Activated T-helper 2 cell treated with anti-CD3 and anti-CD28 coated beads, Interferon-gamma antibody, Interleukin-2, Interleukin-4, amounts not matched to agents 10 μg/mL and 5 μg/mL and 100 μg/mL, durations not matched to agents 14 hours and 24 hours and 36 hours (primary cell): Measurements from ENCODE around the gene SHROOM1. TPM values are rescaled to one million over a fixed set of nuclear protein-coding genes. Genes with fewer than 3 reads are reported as not detected.

ENCODE experiments used
- DNase-seq: peaks from one replicate; pipeline ENCODE4 v3.0.0; 2021; ENCODE audit warnings: low spot score
- H3K27ac Mint-ChIP-seq: one replicate; pipeline ENCODE4 v1.8.0; 2021; ENCODE audit warnings: mixed read lengths
- H3K27me3 Mint-ChIP-seq: one replicate; pipeline ENCODE4 v1.8.0; 2021; ENCODE audit warnings: low read depth, mixed read lengths
- H3K36me3 Mint-ChIP-seq: one replicate; pipeline ENCODE4 v1.8.0; 2021; ENCODE audit warnings: low read depth, mixed read lengths
- H3K4me1 Mint-ChIP-seq: one replicate; pipeline ENCODE4 v1.8.0; 2021; ENCODE audit warnings: low read depth, mixed read lengths
- H3K4me3 Mint-ChIP-seq: one replicate; pipeline ENCODE4 v1.8.0; 2021; ENCODE audit warnings: low read depth, mild to moderate bottlenecking, moderate library complexity, mixed read lengths
- H3K9me3 Mint-ChIP-seq: one replicate; pipeline ENCODE4 v1.8.0; 2021; ENCODE audit warnings: mixed read lengths
- intact Hi-C: fragments of 100-400 bp; cut with micrococcal nuclease; formaldehyde crosslinking; loops from one replicate; pipeline ENCODE4 v1.15.1; 2023
- total RNA-seq: library from RNA; stranded (reverse); gene quantifications from 2 replicates; pipeline ENCODE4 v1.2.3, GENCODE V29; 2022

SHROOM1 gene
- total RNA-seq, 1 donor from 2014 or later, result 7.7 TPM

DNA sequence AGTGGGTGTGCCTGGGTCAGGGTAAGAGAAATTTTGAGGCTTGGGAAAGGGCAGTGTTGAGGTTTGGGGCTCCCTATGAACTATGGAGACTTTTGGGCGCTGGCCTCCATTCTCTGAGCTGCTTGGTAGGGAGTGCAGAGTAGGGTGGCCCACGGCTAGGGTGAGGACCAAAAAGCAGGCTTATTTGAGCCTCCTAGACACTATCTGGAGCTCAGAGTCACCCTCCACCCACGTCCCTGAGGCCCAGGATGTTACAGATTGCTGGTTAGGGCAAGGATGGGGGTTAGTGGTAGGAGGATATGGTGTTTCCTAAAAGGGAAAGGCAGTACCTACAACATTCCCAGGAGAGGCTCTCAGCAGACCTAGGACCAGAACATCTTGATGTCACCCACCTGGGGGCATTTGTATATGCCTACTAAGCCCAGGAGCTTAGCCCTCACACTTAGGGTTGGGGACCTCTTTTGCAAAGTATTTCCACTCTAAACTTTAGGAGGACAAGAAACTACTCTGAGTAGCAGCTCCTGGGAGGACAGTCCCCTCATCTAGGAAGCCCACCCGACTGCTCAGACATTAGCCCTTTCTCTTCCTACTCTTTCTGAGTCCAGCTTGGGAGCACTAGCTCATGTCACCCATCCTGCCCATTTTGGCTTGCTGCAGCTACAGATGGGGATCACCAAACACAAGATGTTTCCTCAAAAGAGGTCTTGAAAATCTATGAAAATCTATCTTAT, 2.3 kb downstream of the SHROOM1 start:
- Mint-ChIP-seq H3K27me3 (peaks cover 69% of the 10 kb centered on the region), H3K4me1 (peaks cover 14% of the 10 kb centered on the region), H3K9me3 (no peaks in the 10 kb centered on the region), H3K36me3 (no peaks in the 10 kb centered on the region), H3K4me3 (no peak overlapping the region), H3K27ac (no peak overlapping the region)
- intact Hi-C loops, result no loop called here
- DNase-seq, result no peak

DNA sequence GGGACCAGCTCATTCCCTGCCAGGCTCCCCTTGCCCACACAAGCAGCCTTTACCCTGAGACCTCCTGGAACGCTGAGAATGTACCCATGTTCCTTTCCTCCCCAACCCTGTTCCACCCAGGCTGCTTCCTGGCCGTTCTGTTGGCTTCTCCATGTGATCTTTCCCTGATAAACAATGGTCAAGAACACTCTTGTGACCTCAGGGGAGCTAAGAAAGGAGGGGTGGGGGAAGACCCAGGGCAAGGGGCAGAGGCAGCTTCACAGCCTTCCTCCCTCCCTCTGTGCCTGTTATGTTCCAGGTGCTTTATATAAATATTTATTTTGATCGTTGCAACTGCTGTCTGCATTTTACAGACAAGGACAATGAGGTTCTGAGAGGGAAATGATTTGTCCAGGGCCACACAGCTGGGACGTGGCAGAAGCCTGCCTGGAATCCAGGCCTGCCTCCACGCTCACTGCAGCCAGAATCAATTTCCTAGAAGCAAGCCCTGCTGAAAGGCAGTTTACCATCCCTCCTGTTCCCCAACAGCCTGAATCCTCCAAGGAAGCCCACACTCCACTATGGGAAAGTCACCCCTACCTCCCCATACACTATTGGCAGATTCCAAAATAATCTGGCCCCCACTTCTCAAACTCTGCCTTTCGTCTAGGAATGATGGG, 3.9 kb downstream of the SHROOM1 start:
- Mint-ChIP-seq H3K27me3 (peaks cover 69% of the 10 kb centered on the region), H3K9me3 (no peaks in the 10 kb centered on the region), H3K27ac (no peak overlapping the region), H3K36me3 (no peaks in the 10 kb centered on the region), H3K4me3 (peak overlapping the region; percentile 9), H3K4me1 (peaks cover 16% of the 10 kb centered on the region)
- DNase-seq, result no peak
- intact Hi-C loops, result no loop called here

DNA sequence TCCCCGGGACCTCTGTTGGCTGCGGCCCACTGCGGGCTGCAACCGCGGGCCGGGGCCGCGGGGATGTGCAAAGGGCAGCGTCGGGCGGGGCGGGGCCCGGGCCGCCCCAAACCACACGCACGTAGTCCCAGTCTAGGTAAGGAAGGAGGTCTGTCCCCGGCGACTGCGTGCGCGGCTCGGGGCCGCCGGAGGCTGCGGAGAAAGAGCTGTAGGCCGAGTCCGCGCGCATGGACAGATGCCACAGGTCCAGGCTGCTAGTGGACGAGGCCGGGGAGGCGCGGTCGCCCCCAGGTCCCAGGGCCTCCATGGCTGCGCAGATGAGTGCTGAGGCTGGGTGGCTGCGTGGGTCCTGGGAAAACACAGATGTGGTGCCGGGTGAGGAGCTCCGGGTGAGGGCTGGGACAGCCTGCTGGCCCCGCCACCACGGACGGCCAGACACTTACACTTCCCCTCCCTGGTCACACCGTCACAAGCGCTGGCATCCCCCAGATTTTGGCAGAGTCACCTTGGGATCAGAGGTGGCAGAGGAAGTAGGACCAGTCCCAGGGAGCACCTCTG, 4.5 kb downstream of the SHROOM1 start:
- Mint-ChIP-seq H3K27ac (no peak overlapping the region), H3K36me3 (no peaks in the 10 kb centered on the region), H3K27me3 (peaks cover 66% of the 10 kb centered on the region), H3K9me3 (no peaks in the 10 kb centered on the region), H3K4me1 (peaks cover 14% of the 10 kb centered on the region), H3K4me3 (peak overlapping the region; percentile 21)
- no peak for DNase-seq
- intact Hi-C loops, result no loop called here

DNA sequence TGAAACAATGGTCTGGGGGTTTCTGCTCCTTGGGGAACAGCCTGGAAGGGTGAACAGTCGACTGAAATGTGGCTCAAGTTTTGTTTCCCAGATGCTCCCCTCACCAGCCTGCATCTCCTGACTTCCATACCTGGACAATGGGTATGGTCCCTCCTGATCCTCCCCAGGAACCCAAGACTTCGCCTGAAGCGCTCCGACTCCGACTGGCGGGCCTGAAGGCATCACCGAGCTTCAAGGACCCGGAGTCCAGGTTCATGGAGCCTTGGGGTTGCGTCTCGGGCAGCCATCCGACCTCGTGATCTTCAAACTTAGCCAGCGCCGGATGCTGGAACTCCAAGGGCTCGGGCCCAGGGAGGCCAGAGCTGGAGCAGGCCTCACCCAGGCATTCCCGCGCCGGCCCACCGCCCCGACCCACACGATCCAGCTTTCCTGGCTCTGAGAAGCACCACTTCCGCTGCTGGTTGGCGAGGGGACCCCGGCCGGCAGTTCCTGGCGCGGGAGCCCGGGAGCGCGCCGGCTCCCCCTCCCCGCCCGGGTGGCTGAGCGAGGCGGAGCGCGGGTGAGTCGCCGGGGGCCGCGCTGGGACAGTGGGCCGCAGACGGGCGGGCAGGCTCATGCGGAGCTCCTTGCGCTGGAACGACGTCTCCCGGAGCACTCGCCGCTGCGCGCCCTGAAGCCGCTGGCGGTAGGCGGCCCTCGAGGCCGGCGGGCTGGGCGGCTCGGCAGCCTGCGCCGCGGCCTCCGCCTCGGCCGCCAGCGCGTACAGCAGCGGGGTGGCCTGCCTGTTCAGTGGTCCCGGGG, 5.2 kb downstream of the SHROOM1 start:
- no peak for DNase-seq
- Mint-ChIP-seq H3K4me3 (peak overlapping the region; percentile 13), H3K27me3 (peaks cover 66% of the 10 kb centered on the region), H3K27ac (no peak overlapping the region), H3K4me1 (peaks cover 17% of the 10 kb centered on the region), H3K9me3 (no peaks in the 10 kb centered on the region), H3K36me3 (no peaks in the 10 kb centered on the region)
- intact Hi-C loops, result no loop called here

DNA sequence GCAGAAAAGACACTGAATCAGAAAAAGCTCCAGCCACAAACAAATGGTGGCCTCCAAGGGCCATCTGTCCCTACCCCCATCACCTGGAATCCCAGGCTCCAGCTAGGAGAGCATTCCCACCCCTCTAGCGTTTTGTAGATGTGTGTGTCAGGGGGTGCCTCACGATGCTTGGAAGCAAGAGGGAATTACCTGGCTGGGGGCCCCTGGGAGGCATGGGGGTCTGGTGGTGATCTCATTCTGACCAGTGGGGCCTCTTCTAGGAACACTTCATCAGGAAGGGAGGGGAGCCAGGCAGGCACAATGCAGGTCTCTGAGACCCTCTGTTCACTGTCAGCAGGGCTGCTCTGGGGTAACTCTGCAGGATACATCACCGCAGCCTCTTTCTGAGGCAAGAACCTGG, 6.0 kb downstream of the SHROOM1 start:
- Mint-ChIP-seq H3K4me3 (peak overlapping the region; percentile 13), H3K27me3 (peaks cover 65% of the 10 kb centered on the region), H3K4me1 (peaks cover 21% of the 10 kb centered on the region), H3K9me3 (no peaks in the 10 kb centered on the region), H3K36me3 (no peaks in the 10 kb centered on the region), H3K27ac (no peak overlapping the region)
- intact Hi-C loops, result loop anchor here (5.0 kb wide), 3 partner anchors 162 to 437 kb away; no protein-coding TSS in a partner anchor
- no peak for DNase-seq

DNA sequence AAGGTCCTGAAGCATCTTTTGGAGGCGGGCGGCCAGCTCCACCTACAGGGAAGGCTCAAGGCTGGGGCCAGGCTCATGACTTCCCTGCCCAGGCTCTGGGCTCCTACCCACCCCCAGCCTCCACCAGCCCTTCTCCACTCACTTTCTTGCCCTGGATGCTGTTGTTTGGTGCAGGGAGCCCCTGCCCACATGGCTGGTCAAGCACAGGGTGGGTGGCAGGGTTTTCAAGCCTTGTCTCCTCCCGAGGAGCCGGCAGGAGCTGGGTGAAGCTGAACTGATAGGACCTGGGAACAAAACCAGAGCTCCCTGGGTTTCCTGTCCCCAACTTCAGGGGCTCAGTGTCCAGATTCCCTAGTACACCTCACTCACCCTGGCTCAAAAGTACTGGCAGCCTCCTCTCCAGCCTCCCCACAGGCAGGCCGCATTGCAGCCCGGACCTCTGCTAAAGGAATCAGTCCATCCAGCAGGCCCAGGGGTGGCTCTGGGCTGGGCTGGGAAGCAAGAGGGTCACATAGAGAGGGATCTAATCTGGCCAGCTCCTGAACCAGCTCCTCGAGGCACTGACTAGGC, 6.9 kb downstream of the SHROOM1 start:
- Mint-ChIP-seq H3K4me3 (no peak overlapping the region), H3K36me3 (no peaks in the 10 kb centered on the region), H3K27me3 (peaks cover 65% of the 10 kb centered on the region), H3K27ac (no peak overlapping the region), H3K4me1 (peaks cover 23% of the 10 kb centered on the region), H3K9me3 (no peaks in the 10 kb centered on the region)
- no peak for DNase-seq
- intact Hi-C loops, result loop anchor here (5.0 kb wide), 3 partner anchors 161 to 436 kb away; no protein-coding TSS in a partner anchor

DNA sequence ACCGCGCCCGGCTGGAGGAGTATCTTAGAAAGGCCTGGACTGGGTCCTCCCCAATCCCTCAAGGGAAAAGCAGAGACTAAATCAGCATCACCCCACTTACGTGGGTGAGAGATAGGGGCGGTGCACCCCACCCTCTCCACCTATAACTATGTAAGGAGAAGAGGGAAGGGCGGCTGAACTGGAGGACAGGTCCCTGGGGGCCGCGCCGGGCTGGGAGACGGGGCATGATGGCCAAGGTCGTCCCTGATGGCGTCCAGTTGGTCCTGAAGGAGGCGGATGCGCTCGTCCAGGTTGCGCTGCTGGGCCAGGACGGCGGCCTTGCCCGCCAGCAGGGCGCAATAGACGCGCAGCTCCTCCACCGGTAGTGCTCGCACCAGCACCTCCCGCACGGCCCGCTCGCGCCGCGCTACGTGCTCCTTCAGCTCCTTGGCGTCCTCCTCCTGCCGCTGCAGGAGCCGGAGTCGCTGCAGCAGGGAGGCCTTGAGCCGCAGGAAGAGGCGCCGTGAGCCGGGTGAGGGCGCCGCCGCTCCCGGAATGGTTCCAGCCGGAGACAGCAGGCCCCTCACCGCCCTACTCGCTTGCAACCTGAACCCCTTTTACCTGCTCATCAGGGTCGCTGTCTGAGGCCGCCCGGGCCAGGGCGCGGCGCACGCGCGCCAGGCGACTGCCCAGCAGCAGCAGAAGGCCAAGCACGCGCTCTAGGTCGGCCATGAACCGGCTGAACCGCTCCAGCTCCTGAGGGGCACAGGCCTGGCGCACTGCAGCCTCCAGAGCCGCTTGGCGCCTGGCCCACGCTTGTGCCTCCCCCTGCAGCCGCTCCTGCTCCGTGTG, 7.6 kb downstream of the SHROOM1 start:
- peaks cover 62% of the 10 kb centered on the region for H3K27me3 Mint-ChIP-seq
- intact Hi-C loops, result loop anchor here (5.0 kb wide), 3 partner anchors 161 to 436 kb away; no protein-coding TSS in a partner anchor
- peaks cover 20% of the 10 kb centered on the region for H3K4me1 Mint-ChIP-seq
- no peak overlapping the region for H3K27ac Mint-ChIP-seq
- H3K4me3 Mint-ChIP-seq, result peak overlapping the region; percentile 13
- H3K9me3 Mint-ChIP-seq, result no peaks in the 10 kb centered on the region
- no peak for DNase-seq
- H3K36me3 Mint-ChIP-seq, result no peaks in the 10 kb centered on the region

DNA sequence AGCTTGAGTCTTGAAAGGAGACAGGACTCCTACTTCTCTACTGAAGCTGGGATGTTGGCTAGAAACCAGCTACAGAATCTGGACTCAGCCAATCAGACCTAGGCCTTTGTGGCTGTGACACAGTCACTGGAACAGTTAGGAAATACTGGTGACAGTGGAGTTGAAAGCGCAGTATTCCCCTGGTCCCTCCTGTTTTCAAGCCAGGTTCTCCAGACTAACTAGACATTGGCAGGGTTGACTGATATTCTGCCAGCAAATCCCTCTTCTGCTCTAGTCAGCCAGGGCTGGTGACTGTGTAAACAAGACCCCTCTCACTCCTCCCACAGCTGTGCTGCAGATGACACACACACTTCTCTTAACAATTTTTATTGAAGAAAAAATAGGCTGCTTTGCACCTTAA, 8.7 kb downstream of the SHROOM1 start:
- H3K27me3 Mint-ChIP-seq, result peaks cover 60% of the 10 kb centered on the region
- intact Hi-C loops, result loop anchor here (2.0 to 5.0 kb wide), 5 partner anchors 71 to 434 kb away; no protein-coding TSS in a partner anchor

DNA sequence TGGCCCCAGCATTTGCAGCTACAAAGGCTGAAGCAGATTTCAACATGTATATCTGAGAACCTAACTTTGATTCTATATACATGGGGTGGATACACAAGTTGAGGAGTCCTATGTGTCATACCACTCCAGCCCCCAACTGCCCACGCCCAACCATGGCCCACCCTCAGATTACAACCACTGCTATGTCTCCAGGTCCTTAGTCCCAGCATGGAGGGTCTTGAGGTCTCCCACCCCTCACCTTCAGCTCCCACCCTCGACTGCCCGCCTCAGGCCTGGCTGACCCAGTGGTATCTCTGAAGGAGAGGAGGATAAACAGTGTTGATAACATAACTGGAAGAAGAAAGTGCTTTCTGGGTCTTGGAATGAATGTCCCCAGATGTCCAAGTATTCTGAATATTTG, 9.1 kb downstream of the SHROOM1 start:
- DNase-seq, result no peak
- Mint-ChIP-seq H3K36me3 (no peaks in the 10 kb centered on the region), H3K9me3 (no peaks in the 10 kb centered on the region), H3K27ac (no peak overlapping the region), H3K4me3 (no peak overlapping the region), H3K27me3 (peaks cover 56% of the 10 kb centered on the region), H3K4me1 (peaks cover 15% of the 10 kb centered on the region)
- intact Hi-C loops, result loop anchor here (2.0 to 5.0 kb wide), 5 partner anchors 71 to 434 kb away; no protein-coding TSS in a partner anchor

More for the DNA sequence above, 8.7 kb downstream of the SHROOM1 start:
- Mint-ChIP-seq H3K27ac (no peak overlapping the region), H3K4me1 (peaks cover 17% of the 10 kb centered on the region), H3K36me3 (no peaks in the 10 kb centered on the region), H3K9me3 (no peaks in the 10 kb centered on the region), H3K4me3 (no peak overlapping the region)
- DNase-seq, result no peak

DNA sequence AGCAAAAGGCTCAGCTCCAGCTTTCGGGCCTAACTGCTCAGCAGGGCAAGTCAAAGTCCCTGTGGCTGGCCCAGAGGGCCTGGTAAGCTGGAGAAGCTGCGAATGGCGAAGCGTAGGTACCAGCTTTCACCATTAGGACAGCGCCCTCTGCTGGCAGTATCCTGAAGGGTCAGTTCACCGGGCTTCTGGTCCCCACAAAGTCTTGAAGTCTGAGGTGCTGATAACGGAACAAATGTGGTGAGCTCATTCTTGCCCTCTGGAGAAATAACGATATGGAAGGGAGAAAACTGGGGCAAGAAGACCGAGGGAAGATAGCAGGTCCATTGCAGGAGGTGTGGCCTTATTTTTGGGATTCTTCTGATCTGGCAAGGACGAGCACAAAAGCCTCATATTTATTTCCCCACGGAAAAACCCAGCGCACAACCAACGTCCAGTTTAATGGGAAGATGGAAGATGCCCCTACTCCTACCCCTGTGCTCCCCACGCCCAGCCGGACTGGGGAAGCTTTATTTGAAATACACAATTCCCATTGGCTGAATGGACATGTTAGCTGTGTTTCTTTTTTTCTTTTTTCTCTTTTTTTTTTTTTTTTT, 10.2 kb downstream of the SHROOM1 start:
- no peak overlapping the region for H3K4me3 Mint-ChIP-seq
- H3K4me1 Mint-ChIP-seq, result peaks cover 15% of the 10 kb centered on the region
- H3K27ac Mint-ChIP-seq, result no peak overlapping the region
- no peaks in the 10 kb centered on the region for H3K9me3 Mint-ChIP-seq
- H3K27me3 Mint-ChIP-seq, result peaks cover 59% of the 10 kb centered on the region
- DNase-seq, result peak; percentile 81
- H3K36me3 Mint-ChIP-seq, result no peaks in the 10 kb centered on the region
- intact Hi-C loops, result loop anchor here (1.0 to 5.0 kb wide), 6 partner anchors 69 to 433 kb away; no protein-coding TSS in a partner anchor

DNA sequence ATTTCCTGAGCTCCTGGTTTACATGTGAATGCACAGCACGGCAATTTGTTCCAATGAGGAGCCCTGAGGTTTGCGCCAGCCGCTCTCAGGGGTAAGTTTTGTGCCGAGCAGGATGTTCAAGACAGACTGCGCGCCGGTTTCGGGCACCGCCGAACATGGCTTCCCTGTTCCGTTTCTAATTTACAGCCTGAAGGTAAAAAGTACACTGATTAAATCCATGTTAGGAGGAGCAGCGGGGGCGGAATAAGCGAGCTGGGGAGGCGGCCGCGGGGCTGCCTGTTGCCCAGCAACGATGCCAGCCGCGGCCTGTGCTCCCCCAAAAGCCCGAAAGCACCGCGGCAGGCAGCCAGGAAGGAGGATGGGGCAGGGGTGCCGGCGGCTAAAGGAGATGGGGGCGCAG, 11.0 kb downstream of the SHROOM1 start:
- Mint-ChIP-seq H3K36me3 (no peaks in the 10 kb centered on the region), H3K27ac (no peak overlapping the region), H3K9me3 (no peaks in the 10 kb centered on the region), H3K4me3 (peak overlapping the region; percentile 45), H3K4me1 (peaks cover 15% of the 10 kb centered on the region), H3K27me3 (peaks cover 55% of the 10 kb centered on the region)
- intact Hi-C loops, result no loop called here
- DNase-seq, result no peak
